Measurements from ENCODE around the gene FKBP15. TPM values are rescaled to one million over a fixed set of nuclear protein-coding genes. Genes with fewer than 3 reads are reported as not detected.

FKBP15 gene
- total RNA-seq, 1 donor from 2014 or later: 24.4 TPM

DNA sequence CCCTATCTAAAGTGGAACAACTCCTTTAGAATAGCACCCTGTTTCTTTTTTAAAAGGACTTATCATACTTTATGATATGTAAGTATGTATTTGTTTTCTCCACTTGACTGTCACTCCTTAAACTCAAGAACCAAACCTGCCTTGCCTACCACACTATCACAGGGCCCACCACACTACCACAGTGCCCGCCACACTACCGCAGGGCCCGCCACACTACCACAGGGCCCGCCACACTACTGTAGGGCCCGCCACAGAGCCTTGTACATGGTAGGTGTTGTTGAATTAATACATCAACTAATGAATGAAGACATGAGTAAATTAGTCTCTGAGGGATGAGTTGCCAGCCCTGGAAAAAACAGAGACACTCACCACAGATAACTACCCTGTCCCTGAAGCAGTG, 52.3 kb downstream of the FKBP15 start:
- H3K36me3 ChIP-seq: peaks cover 74 to 99% of the 10 kb centered on the region in 2 donors
- H3K9me3 ChIP-seq: no peaks in the 10 kb centered on the region
- intact Hi-C loops (cut with DNase I): no loop called here
- DNase-seq (ENCODE audit: low spot score in 2 of 2): no peak
- H3K27ac ChIP-seq: no peak overlapping the region
- no peak overlapping the region for H3K4me3 ChIP-seq
- no peak for TF ChIP-seq CTCF (IDR thresholded peaks at IDR 0.05)
- H3K27me3 ChIP-seq: no peaks in the 10 kb centered on the region
- no peaks in the 10 kb centered on the region for H3K4me1 ChIP-seq

DNA sequence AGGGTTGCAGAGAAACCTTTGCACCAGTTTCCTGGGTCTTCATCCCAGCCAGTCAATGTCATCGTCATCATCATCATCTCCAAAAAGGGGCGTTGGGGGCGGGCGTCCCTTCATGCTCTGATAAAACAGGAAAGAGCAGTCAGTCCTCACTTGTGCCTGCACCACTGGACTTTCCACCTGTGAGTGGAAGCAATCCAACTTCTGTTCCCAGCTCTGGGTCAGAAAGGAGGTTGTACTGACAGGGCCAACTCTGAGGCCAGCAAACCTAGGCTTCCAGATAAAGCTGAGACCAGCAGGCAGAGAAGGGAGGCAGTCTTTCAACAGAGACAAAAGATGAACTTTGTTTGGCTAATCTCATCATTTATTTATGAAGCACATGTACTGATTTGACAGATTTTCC, 55.0 kb downstream of the FKBP15 start:
- H3K4me1 ChIP-seq: no peaks in the 10 kb centered on the region
- H3K27ac ChIP-seq: no peak overlapping the region
- no peak for DNase-seq (ENCODE audit: low spot score in 2 of 2)
- H3K27me3 ChIP-seq: no peaks in the 10 kb centered on the region
- intact Hi-C loops (cut with DNase I): no loop called here
- no peaks in the 10 kb centered on the region for H3K9me3 ChIP-seq
- H3K36me3 ChIP-seq: peaks cover 72 to 97% of the 10 kb centered on the region in 2 donors
- TF ChIP-seq CTCF (IDR thresholded peaks at IDR 0.05): no peak
- no peak overlapping the region for H3K4me3 ChIP-seq

- H3K36me3 ChIP-seq: peaks cover 58 to 90% of the 10 kb centered on the region in 2 donors
- H3K27ac ChIP-seq: no peak overlapping the region
Observed at GRCh38 chr9:113164536-113165300, 56.4 kb downstream of the FKBP15 start.

GRCh38 chr9:113163001-113163400, 58.1 kb downstream of the FKBP15 start:
- no peaks in the 10 kb centered on the region for H3K9me3 ChIP-seq
- no peaks in the 10 kb centered on the region for H3K27me3 ChIP-seq
- intact Hi-C loops (cut with DNase I): no loop called here
- no peak overlapping the region for H3K27ac ChIP-seq
- DNase-seq (ENCODE audit: low spot score in 2 of 2): no peak
- H3K36me3 ChIP-seq: peaks cover 48 to 89% of the 10 kb centered on the region in 2 donors
- no peak overlapping the region for H3K4me3 ChIP-seq
- TF ChIP-seq CTCF (IDR thresholded peaks at IDR 0.05): no peak
- no peaks in the 10 kb centered on the region for H3K4me1 ChIP-seq

More at GRCh38 chr9:113164536-113165300, 56.4 kb downstream of the FKBP15 start:
- Histone ChIP-seq H3K9me3 (no peaks in the 10 kb centered on the region), H3K4me3 (no peak overlapping the region), H3K4me1 (no peaks in the 10 kb centered on the region), H3K27me3 (no peaks in the 10 kb centered on the region)
- intact Hi-C loops (cut with DNase I): no loop called here
- TF ChIP-seq CTCF (IDR thresholded peaks at IDR 0.05): no peak
- no peak for DNase-seq (ENCODE audit: low spot score in 2 of 2)

- Histone ChIP-seq H3K36me3 (peaks cover 27 to 75% of the 10 kb centered on the region in 2 donors), H3K27ac (no peak overlapping the region), H3K9me3 (no peaks in the 10 kb centered on the region), H3K4me1 (no peaks in the 10 kb centered on the region), H3K4me3 (no peak overlapping the region), H3K27me3 (no peaks in the 10 kb centered on the region)
- no peak for DNase-seq (ENCODE audit: low spot score in 2 of 2)
- TF ChIP-seq CTCF (IDR thresholded peaks at IDR 0.05): no peak
- intact Hi-C loops (cut with DNase I): no loop called here
Observed at GRCh38 chr9:113160571-113160970, 60.5 kb downstream of the FKBP15 start.

All from ascending aorta (tissue), 2 donors.